Neutrophil (primary cell): Measurements from ENCODE around the gene CTBP2.

ENCODE experiments used
- H3K27ac ChIP-seq: fragments of 200-600 bp; sonication (generic); 2 replicates; pipeline ENCODE4 v1.5.1; 2016; ENCODE audit warnings: mild to moderate bottlenecking, moderate library complexity
- H3K27me3 ChIP-seq: fragments of 200-600 bp; sonication (generic); 2 replicates; pipeline ENCODE4 v1.6.0; 2016; ENCODE audit warnings: mild to moderate bottlenecking
- H3K36me3 ChIP-seq: fragments of 200-600 bp; sonication (generic); 2 replicates; pipeline ENCODE4 v1.5.1; 2017
- H3K4me1 ChIP-seq, 2 experiments: fragments of 200-600 bp in 1 of 2; sonication (generic) in 1 of 2; 1 replicate in 1 of 2; 2 replicates in 1 of 2; pipeline versions ENCODE4 v1.5.1 to v1.6.1; 2013 to 2016; ENCODE audit warnings: low read depth in 1 of 2, low read length in 1 of 2, mild to moderate bottlenecking in 1 of 2, moderate library complexity in 1 of 2; ENCODE audit not compliant: control insufficient read depth in 1 of 2, insufficient read depth in 1 of 2
- H3K4me3 ChIP-seq, 2 experiments: fragments of 200-600 bp in 1 of 2; sonication (generic) in 1 of 2; 1 replicate in 1 of 2; 2 replicates in 1 of 2; pipeline ENCODE4 v1.5.1; 2013 to 2016; ENCODE audit warnings: low read depth in 1 of 2, low read length in 1 of 2, mild to moderate bottlenecking in 1 of 2, moderate library complexity in 1 of 2
- H3K9me3 ChIP-seq: fragments of 200-600 bp; sonication (generic); 2 replicates; pipeline ENCODE4 v1.5.1; 2016
- CTCF ChIP-seq: fragments of 200-600 bp; sonication (generic); IDR thresholded peaks from 2 replicates; pipeline ENCODE4 v1.5.1; 2016; ENCODE audit warnings: antibody characterized with exemption

Gene CTBP2

GRCh38 chr10:125025341-125025740, 135.0 kb downstream of the CTBP2 start:
- H3K9me3 ChIP-seq: no peaks in the 10 kb centered on the region
- no peak overlapping the region for H3K4me3 ChIP-seq
- no peak overlapping the region for H3K27ac ChIP-seq
- H3K4me1 ChIP-seq: peaks cover 7 to 14% of the 10 kb centered on the region in 2 experiments
- peaks cover 49% of the 10 kb centered on the region for H3K36me3 ChIP-seq
- no peak for TF ChIP-seq CTCF
- no peaks in the 10 kb centered on the region for H3K27me3 ChIP-seq

GRCh38 chr10:125024497-125025234, 135.7 kb downstream of the CTBP2 start:
- H3K36me3 ChIP-seq: peaks cover 49% of the 10 kb centered on the region
- H3K4me1 ChIP-seq: peaks cover 7 to 14% of the 10 kb centered on the region in 2 experiments
- TF ChIP-seq CTCF: no peak
- H3K4me3 ChIP-seq: no peak overlapping the region
- H3K27me3 ChIP-seq: no peaks in the 10 kb centered on the region
- H3K27ac ChIP-seq: no peak overlapping the region
- no peaks in the 10 kb centered on the region for H3K9me3 ChIP-seq

- no peaks in the 10 kb centered on the region for H3K9me3 ChIP-seq
- TF ChIP-seq CTCF: no peak
- H3K27ac ChIP-seq: no peak overlapping the region
- peaks cover 7 to 14% of the 10 kb centered on the region in 2 experiments for H3K4me1 ChIP-seq
- peaks cover 49% of the 10 kb centered on the region for H3K36me3 ChIP-seq
- no peak overlapping the region for H3K4me3 ChIP-seq
- no peaks in the 10 kb centered on the region for H3K27me3 ChIP-seq
Observed at GRCh38 chr10:125023862-125024496, 136.4 kb downstream of the CTBP2 start.

GRCh38 chr10:125023255-125023654, 137.1 kb downstream of the CTBP2 start:
- peaks cover 7 to 18% of the 10 kb centered on the region in 2 experiments for H3K4me1 ChIP-seq
- H3K27ac ChIP-seq: no peak overlapping the region
- no peaks in the 10 kb centered on the region for H3K27me3 ChIP-seq
- no peaks in the 10 kb centered on the region for H3K9me3 ChIP-seq
- H3K4me3 ChIP-seq: no peak overlapping the region
- H3K36me3 ChIP-seq: peaks cover 48% of the 10 kb centered on the region
- no peak for TF ChIP-seq CTCF

- H3K27me3 ChIP-seq: no peaks in the 10 kb centered on the region
- H3K9me3 ChIP-seq: no peaks in the 10 kb centered on the region
- no peak overlapping the region for H3K4me3 ChIP-seq
- H3K4me1 ChIP-seq: peaks cover 7 to 18% of the 10 kb centered on the region in 2 experiments
- no peak for TF ChIP-seq CTCF
- peaks cover 45% of the 10 kb centered on the region for H3K36me3 ChIP-seq
- H3K27ac ChIP-seq: peak overlapping the region; percentile 32
Observed at GRCh38 chr10:125022671-125023070, 137.7 kb downstream of the CTBP2 start.
